ENCODE results near the gene SH2D3A. TPM values are rescaled to one million over a fixed set of nuclear protein-coding genes. Genes with fewer than 3 reads are reported as not detected.
A peak's percentile ranks its signal among the peaks of the same experiment; 100 is the strongest.
"Not testable (repeated sequence)": the region's sequence is repeated elsewhere in the genome, so short reads cannot be mapped to it uniquely, and the experiment has no call there.

Gene SH2D3A
- not detected for total RNA-seq
- long read RNA-seq = 0 reads

- DNase-seq (ENCODE audit: missing footprints) (peak; percentile 87), ATAC-seq (peak; percentile 63)
- intact Hi-C loops (cut with DNase I) = no loop called here
Observed at GRCh38 chr19:6767357-6768235, at the start of gene SH2D3A. TSS of gene SH2D3A (minus strand) at chr19:6767435. CDS start at chr19:6763748, 3,687 bp downstream.

- intact Hi-C loops (cut with DNase I) = no loop called here
- DNase-seq (ENCODE audit: missing footprints) = no peak
- ATAC-seq = no peak
Observed at GRCh38 chr19:6813659-6814058, 46.4 kb upstream of the SH2D3A start.

GRCh38 chr19:6812612-6813011 lies 45.4 kb upstream of the SH2D3A start:
- intact Hi-C loops (cut with DNase I) = no loop called here
- ATAC-seq = no peak

GRCh38 chr19:6811906-6812305 lies 44.7 kb upstream of the SH2D3A start:
- DNase-seq (ENCODE audit: missing footprints) (no peak), ATAC-seq (no peak)
- intact Hi-C loops (cut with DNase I) = no loop called here

More at GRCh38 chr19:6812612-6813011, 45.4 kb upstream of the SH2D3A start:
- no peak for DNase-seq (ENCODE audit: missing footprints)

GRCh38 chr19:6811378-6811777 lies 44.1 kb upstream of the SH2D3A start:
- intact Hi-C loops (cut with DNase I) = no loop called here
- ATAC-seq (no peak), DNase-seq (ENCODE audit: missing footprints) (no peak)

- intact Hi-C loops (cut with DNase I) = no loop called here
Observed at GRCh38 chr19:6809262-6809661, 42.0 kb upstream of the SH2D3A start.

GRCh38 chr19:6808494-6808893 lies 41.3 kb upstream of the SH2D3A start:
- ATAC-seq (no peak), DNase-seq (ENCODE audit: missing footprints) (no peak)
- intact Hi-C loops (cut with DNase I) = no loop called here

More at GRCh38 chr19:6809262-6809661, 42.0 kb upstream of the SH2D3A start:
- ATAC-seq = no peak
- no peak for DNase-seq (ENCODE audit: missing footprints)

GRCh38 chr19:6807291-6807690 lies 40.1 kb upstream of the SH2D3A start:
- DNase-seq (ENCODE audit: missing footprints) = no peak
- intact Hi-C loops (cut with DNase I) = no loop called here
- no peak for ATAC-seq

GRCh38 chr19:6806488-6806887 lies 39.3 kb upstream of the SH2D3A start:
- DNase-seq (ENCODE audit: missing footprints) (no peak), ATAC-seq (no peak)
- intact Hi-C loops (cut with DNase I) = no loop called here

GRCh38 chr19:6803036-6803404 lies 35.8 kb upstream of the SH2D3A start:
- intact Hi-C loops (cut with DNase I) = no loop called here
- no peak for ATAC-seq
- no peak for DNase-seq (ENCODE audit: missing footprints)

GRCh38 chr19:6802336-6803035 lies 35.3 kb upstream of the SH2D3A start:
- peak; percentile 81 for ATAC-seq
- intact Hi-C loops (cut with DNase I) = no loop called here
- no peak for DNase-seq (ENCODE audit: missing footprints)

- intact Hi-C loops (cut with DNase I) = no loop called here
- peak; percentile 85 for ATAC-seq
- peak; percentile 89 for DNase-seq (ENCODE audit: missing footprints)
Observed at GRCh38 chr19:6801485-6802086, 34.4 kb upstream of the SH2D3A start.

- DNase-seq (ENCODE audit: missing footprints) = no peak
- intact Hi-C loops (cut with DNase I) = no loop called here
- ATAC-seq = no peak
Observed at GRCh38 chr19:6800991-6801484, 33.8 kb upstream of the SH2D3A start.

- ATAC-seq; intact Hi-C loops (cut with DNase I); DNase-seq (ENCODE audit: missing footprints): not testable (repeated sequence)
Observed at GRCh38 chr19:6800160-6800790, 33.0 kb upstream of the SH2D3A start.

- DNase-seq (ENCODE audit: missing footprints) = no peak
- no peak for ATAC-seq
- intact Hi-C loops (cut with DNase I) = no loop called here
Observed at GRCh38 chr19:6797646-6798045, 30.4 kb upstream of the SH2D3A start.

GRCh38 chr19:6796278-6796677 lies 29.0 kb upstream of the SH2D3A start:
- intact Hi-C loops (cut with DNase I) = no loop called here
- no peak for DNase-seq (ENCODE audit: missing footprints)

GRCh38 chr19:6794686-6795431 lies 27.6 kb upstream of the SH2D3A start:
- intact Hi-C loops (cut with DNase I) = no loop called here

More at GRCh38 chr19:6796278-6796677, 29.0 kb upstream of the SH2D3A start:
- no peak for ATAC-seq

GRCh38 chr19:6793973-6794372 lies 26.7 kb upstream of the SH2D3A start:
- ATAC-seq (no peak), DNase-seq (ENCODE audit: missing footprints) (no peak)
- intact Hi-C loops (cut with DNase I) = no loop called here

More at GRCh38 chr19:6794686-6795431, 27.6 kb upstream of the SH2D3A start:
- DNase-seq (ENCODE audit: missing footprints) (no peak), ATAC-seq (no peak)

Measured in Right ventricle myocardium inferior (tissue), 1 donor.